ENCODE results near the gene ADAMTSL1. TPM values are rescaled to one million over a fixed set of nuclear protein-coding genes. Genes with fewer than 3 reads are reported as not detected.

The ADAMTSL1 gene
- total and polyA plus RNA-seq, 2 experiments from 2014 or later = 2.3 to 5.0 TPM

DNA sequence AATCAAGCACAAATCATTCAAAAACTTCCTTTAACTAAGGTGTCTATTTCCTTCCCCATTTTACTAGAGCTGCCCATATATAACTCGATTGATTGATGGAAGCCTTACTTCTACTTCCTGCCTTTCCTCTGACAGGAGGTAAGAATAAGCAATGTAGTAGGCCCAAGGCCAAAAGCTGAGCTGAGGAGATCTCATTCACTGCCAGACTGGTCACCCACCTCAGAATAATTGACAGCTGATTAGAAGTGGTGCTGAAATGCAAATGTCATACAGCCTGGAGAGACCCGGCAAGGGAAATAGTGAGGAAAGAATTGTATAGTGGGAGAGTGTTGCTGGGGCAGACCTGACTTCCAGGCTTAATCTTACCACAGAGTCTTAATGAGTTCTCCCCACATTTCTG is 319.2 kb downstream of the ADAMTSL1 start (continued):
- TF ChIP-seq, protein P1, sequence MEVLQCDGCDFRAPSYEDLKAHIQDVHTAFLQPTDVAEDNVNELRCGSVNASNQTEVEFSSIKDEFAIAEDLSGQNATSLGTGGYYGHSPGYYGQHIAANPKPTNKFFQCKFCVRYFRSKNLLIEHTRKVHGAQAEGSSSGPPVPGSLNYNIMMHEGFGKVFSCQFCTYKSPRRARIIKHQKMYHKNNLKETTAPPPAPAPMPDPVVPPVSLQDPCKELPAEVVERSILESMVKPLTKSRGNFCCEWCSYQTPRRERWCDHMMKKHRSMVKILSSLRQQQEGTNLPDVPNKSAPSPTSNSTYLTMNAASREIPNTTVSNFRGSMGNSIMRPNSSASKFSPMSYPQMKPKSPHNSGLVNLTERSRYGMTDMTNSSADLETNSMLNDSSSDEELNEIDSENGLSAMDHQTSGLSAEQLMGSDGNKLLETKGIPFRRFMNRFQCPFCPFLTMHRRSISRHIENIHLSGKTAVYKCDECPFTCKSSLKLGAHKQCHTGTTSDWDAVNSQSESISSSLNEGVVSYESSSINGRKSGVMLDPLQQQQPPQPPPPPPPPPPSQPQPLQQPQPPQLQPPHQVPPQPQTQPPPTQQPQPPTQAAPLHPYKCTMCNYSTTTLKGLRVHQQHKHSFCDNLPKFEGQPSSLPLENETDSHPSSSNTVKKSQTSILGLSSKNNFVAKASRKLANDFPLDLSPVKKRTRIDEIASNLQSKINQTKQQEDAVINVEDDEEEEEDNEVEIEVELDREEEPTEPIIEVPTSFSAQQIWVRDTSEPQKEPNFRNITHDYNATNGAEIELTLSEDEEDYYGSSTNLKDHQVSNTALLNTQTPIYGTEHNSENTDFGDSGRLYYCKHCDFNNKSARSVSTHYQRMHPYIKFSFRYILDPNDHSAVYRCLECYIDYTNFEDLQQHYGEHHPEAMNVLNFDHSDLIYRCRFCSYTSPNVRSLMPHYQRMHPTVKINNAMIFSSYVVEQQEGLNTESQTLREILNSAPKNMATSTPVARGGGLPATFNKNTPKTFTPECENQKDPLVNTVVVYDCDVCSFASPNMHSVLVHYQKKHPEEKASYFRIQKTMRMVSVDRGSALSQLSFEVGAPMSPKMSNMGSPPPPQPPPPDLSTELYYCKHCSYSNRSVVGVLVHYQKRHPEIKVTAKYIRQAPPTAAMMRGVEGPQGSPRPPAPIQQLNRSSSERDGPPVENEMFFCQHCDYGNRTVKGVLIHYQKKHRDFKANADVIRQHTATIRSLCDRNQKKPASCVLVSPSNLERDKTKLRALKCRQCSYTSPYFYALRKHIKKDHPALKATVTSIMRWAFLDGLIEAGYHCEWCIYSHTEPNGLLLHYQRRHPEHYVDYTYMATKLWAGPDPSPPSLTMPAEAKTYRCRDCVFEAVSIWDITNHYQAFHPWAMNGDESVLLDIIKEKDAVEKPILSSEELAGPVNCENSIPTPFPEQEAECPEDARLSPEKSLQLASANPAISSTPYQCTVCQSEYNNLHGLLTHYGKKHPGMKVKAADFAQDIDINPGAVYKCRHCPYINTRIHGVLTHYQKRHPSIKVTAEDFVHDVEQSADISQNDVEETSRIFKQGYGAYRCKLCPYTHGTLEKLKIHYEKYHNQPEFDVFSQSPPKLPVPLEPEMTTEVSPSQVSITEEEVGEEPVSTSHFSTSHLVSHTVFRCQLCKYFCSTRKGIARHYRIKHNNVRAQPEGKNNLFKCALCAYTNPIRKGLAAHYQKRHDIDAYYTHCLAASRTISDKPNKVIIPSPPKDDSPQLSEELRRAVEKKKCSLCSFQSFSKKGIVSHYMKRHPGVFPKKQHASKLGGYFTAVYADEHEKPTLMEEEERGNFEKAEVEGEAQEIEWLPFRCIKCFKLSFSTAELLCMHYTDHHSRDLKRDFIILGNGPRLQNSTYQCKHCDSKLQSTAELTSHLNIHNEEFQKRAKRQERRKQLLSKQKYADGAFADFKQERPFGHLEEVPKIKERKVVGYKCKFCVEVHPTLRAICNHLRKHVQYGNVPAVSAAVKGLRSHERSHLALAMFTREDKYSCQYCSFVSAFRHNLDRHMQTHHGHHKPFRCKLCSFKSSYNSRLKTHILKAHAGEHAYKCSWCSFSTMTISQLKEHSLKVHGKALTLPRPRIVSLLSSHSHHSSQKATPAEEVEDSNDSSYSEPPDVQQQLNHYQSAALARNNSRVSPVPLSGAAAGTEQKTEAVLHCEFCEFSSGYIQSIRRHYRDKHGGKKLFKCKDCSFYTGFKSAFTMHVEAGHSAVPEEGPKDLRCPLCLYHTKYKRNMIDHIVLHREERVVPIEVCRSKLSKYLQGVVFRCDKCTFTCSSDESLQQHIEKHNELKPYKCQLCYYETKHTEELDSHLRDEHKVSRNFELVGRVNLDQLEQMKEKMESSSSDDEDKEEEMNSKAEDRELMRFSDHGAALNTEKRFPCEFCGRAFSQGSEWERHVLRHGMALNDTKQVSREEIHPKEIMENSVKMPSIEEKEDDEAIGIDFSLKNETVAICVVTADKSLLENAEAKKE (CRISPR knock-in tag; IDR thresholded peaks at IDR 0.05) = no peak
- TF ChIP-seq NANOG (IDR thresholded peaks at IDR 0.05; ENCODE audit: borderline replicate concordance) (no peak), EZH2 (IDR thresholded peaks at IDR 0.05; ENCODE audit: low read depth, unreplicated experiment) (no peak), JUNB (IDR thresholded peaks at IDR 0.05; ENCODE audit: unreplicated experiment) (no peak), POLR2AphosphoS5 (IDR thresholded peaks at IDR 0.05; ENCODE audit: low read depth) (no peak)
- TF ChIP-seq, protein P2, sequence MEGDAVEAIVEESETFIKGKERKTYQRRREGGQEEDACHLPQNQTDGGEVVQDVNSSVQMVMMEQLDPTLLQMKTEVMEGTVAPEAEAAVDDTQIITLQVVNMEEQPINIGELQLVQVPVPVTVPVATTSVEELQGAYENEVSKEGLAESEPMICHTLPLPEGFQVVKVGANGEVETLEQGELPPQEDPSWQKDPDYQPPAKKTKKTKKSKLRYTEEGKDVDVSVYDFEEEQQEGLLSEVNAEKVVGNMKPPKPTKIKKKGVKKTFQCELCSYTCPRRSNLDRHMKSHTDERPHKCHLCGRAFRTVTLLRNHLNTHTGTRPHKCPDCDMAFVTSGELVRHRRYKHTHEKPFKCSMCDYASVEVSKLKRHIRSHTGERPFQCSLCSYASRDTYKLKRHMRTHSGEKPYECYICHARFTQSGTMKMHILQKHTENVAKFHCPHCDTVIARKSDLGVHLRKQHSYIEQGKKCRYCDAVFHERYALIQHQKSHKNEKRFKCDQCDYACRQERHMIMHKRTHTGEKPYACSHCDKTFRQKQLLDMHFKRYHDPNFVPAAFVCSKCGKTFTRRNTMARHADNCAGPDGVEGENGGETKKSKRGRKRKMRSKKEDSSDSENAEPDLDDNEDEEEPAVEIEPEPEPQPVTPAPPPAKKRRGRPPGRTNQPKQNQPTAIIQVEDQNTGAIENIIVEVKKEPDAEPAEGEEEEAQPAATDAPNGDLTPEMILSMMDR (conservative IDR thresholded peaks at IDR 0.05; ENCODE audit: low read depth in 2 of 2) = no peak

DNA sequence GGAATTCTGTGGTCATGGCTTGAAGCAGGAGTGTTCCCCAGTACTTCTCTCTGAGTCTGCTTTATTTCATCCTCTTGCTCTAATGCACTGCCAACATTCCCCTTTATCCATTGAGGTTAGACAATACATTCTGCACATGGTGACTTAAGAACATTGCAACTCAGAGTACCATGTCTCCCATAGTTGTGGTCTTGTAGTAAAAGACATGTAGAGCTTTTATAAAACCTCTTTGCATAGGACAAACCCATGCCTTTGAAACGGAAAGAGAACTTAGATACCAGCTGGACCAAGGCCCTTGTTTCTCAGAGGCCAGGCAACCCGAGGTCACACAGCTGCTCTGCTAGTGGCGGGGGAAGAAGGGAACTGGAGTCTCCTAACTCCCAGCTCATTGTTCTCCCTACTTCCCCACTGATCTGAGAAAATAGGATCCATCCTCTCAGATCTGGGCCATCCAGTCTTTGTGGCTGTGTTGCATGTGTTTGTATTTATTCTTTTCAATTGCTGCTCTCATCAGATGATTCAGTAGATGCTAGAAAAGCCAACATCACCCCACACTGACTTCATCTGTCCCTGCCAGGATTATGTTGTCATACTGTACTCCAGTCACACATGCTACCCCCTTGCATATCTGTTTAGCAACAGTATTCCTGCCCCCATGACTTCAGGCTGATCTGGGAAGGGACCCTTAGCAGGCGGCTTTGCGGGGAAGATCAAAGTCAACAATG is 322.2 kb downstream of the ADAMTSL1 start:
- H4K20me1 ChIP-seq (replicated peaks; ENCODE audit: insufficient read depth) = no peaks in the 10 kb centered on the region
- H3K4me3 Mint-ChIP-seq = no peak overlapping the region
- H3K27ac Mint-ChIP-seq = no peak overlapping the region
- no peaks in the 10 kb centered on the region for H3K9me2 ChIP-seq (ENCODE audit: insufficient read depth)
- no peak overlapping the region for H2AFZ ChIP-seq
- H3K27ac ChIP-seq (ENCODE audit: low read depth) = no peak overlapping the region
- H3K27me3 ChIP-seq (ENCODE audit: insufficient read depth) = no peaks in the 10 kb centered on the region
- no peaks in the 10 kb centered on the region for H3K36me3 ChIP-seq (ENCODE audit: insufficient read depth)
- H3F3A ChIP-seq (replicated peaks; ENCODE audit: low read depth) = no peaks in the 10 kb centered on the region
- no peak overlapping the region for H3K4me3 ChIP-seq
- no peak overlapping the region for H3K4me2 ChIP-seq
- H3K9me3 Mint-ChIP-seq = no peaks in the 10 kb centered on the region
- DNase-seq (ENCODE audit: low spot score) (no peak), ATAC-seq (no peak; the same call in 2 of the 3 replicates)
- peaks cover 7% of the 10 kb centered on the region for H3K4me1 Mint-ChIP-seq
- no peaks in the 10 kb centered on the region for H3K4me1 ChIP-seq (ENCODE audit: insufficient read depth)
- H3K27me3 Mint-ChIP-seq (ENCODE audit: insufficient read depth, low read depth, poor library complexity) = no peaks in the 10 kb centered on the region
- H3K79me2 ChIP-seq (replicated peaks; ENCODE audit: insufficient read depth) = no peaks in the 10 kb centered on the region
- no peaks in the 10 kb centered on the region for H3K36me3 Mint-ChIP-seq (ENCODE audit: low read depth)
- TF ChIP-seq, protein P1 (CRISPR knock-in tag; IDR thresholded peaks at IDR 0.05) = no peak
- TF ChIP-seq CREB1 (CRISPR knock-in tag; IDR thresholded peaks at IDR 0.05; ENCODE audit: low read depth) = no peak
